CD14-positive monocyte (primary cell): Measurements from ENCODE around the gene CDK6. TPM values are rescaled to one million over a fixed set of nuclear protein-coding genes. Genes with fewer than 3 reads are reported as not detected.

Experiments
- DNase-seq, 3 donors: peaks; one replicate each; pipeline ENCODE4 v3.0.0-alpha.2; 2011 to 2022
- H2AFZ ChIP-seq: 2 replicates; pipeline ENCODE4 v1.6.0; 2012; ENCODE audit warnings: mild to moderate bottlenecking, low read depth, low read length, inconsistent platforms; ENCODE audit not compliant: insufficient read depth, poor library complexity, severe bottlenecking
- H3K27ac ChIP-seq, 2 donors: 1 replicate in 1 of 2; 2 replicates in 1 of 2; pipeline ENCODE4 v1.5.1; 2012 to 2013; ENCODE audit warnings: low read length in 2 of 2, control low read depth in 1 of 2, inconsistent platforms in 1 of 2, low read depth in 1 of 2, mild to moderate bottlenecking in 1 of 2
- H3K27me3 ChIP-seq, 2 donors: one replicate each; pipeline versions ENCODE4 v1.6.0 to v1.6.1; 2011 to 2013; ENCODE audit warnings: low read length in 2 of 2; ENCODE audit not compliant: control insufficient read depth in 2 of 2, insufficient read depth in 2 of 2
- H3K36me3 ChIP-seq, 2 donors: replicated peaks in 1 of 2; 1 replicate in 1 of 2; 2 replicates in 1 of 2; pipeline versions ENCODE4 v1.5.1 to v1.6.1; 2012 to 2013; ENCODE audit warnings: low read length in 2 of 2, control low read depth in 1 of 2, inconsistent platforms in 1 of 2, mild to moderate bottlenecking in 1 of 2; ENCODE audit not compliant: insufficient read depth in 2 of 2, control insufficient read depth in 1 of 2
- H3K4me1 ChIP-seq, 2 donors: 1 replicate in 1 of 2; 2 replicates in 1 of 2; pipeline versions ENCODE4 v1.5.1 to v1.6.1; 2012 to 2013; ENCODE audit warnings: low read length in 2 of 2, control low read depth in 1 of 2, inconsistent platforms in 1 of 2, mild to moderate bottlenecking in 1 of 2, moderate library complexity in 1 of 2; ENCODE audit not compliant: insufficient read depth in 2 of 2, control insufficient read depth in 1 of 2
- H3K4me2 ChIP-seq: replicated peaks from 2 replicates; pipeline ENCODE3; 2012; ENCODE audit warnings: low read length, moderate library complexity, mild to moderate bottlenecking; ENCODE audit not compliant: poor library complexity, severe bottlenecking; ENCODE audit errors: extremely low read depth
- H3K4me3 ChIP-seq, 3 experiments: fragments of 200-600 bp in 1 of 3; sonication (generic) in 1 of 3; replicated peaks in 1 of 3; 1 replicate in 2 of 3; 2 replicates in 1 of 3; pipeline ENCODE4 v1.5.1; 2011 to 2013; ENCODE audit warnings: low read length in 3 of 3, mild to moderate bottlenecking in 3 of 3, control low read depth in 2 of 3, low read depth in 2 of 3, inconsistent platforms in 1 of 3, moderate library complexity in 1 of 3
- H3K79me2 ChIP-seq: 2 replicates; pipeline ENCODE4 v1.6.0; 2012; ENCODE audit warnings: mild to moderate bottlenecking, control low read depth, inconsistent platforms, low read length, moderate library complexity; ENCODE audit not compliant: insufficient read depth
- H3K9ac ChIP-seq: 2 replicates; pipeline ENCODE4 v1.6.0; 2017; ENCODE audit warnings: low read length, mild to moderate bottlenecking; ENCODE audit not compliant: insufficient read depth, poor library complexity, severe bottlenecking
- H3K9me3 ChIP-seq, 2 donors: replicated peaks in 1 of 2; 1 replicate in 1 of 2; 2 replicates in 1 of 2; pipeline versions ENCODE4 v1.5.1 to v1.6.1; 2012 to 2013; ENCODE audit warnings: low read length in 2 of 2, control low read depth in 1 of 2; ENCODE audit not compliant: control insufficient read depth in 1 of 2, insufficient read depth in 1 of 2
- H4K20me1 ChIP-seq: 2 replicates; pipeline ENCODE4 v1.6.0; 2012; ENCODE audit warnings: mild to moderate bottlenecking, low read length, control low read depth, moderate library complexity; ENCODE audit not compliant: insufficient read depth
- H3K27ac Mint-ChIP-seq, 7 donors: one replicate each; pipeline ENCODE4 v1.8.0; 2020; ENCODE audit warnings: mild to moderate bottlenecking in 7 of 7, mixed read lengths in 7 of 7, moderate library complexity in 6 of 7, inconsistent platforms in 2 of 7
- H3K27me3 Mint-ChIP-seq, 3 donors: one replicate each; pipeline ENCODE4 v1.8.0; 2021 to 2022; ENCODE audit warnings: low read depth in 3 of 3, mild to moderate bottlenecking in 3 of 3, mixed read lengths in 3 of 3, moderate library complexity in 3 of 3, inconsistent platforms in 1 of 3
- H3K36me3 Mint-ChIP-seq, 2 donors: one replicate each; pipeline ENCODE4 v1.8.0; 2020; ENCODE audit warnings: mixed read lengths in 2 of 2, inconsistent platforms in 1 of 2, mild to moderate bottlenecking in 1 of 2
- H3K4me1 Mint-ChIP-seq: one replicate; pipeline ENCODE4 v1.8.0; 2020; ENCODE audit warnings: mild to moderate bottlenecking, mixed read lengths
- H3K4me3 Mint-ChIP-seq, 2 donors: one replicate each; pipeline ENCODE4 v1.8.0; 2020; ENCODE audit warnings: mild to moderate bottlenecking in 2 of 2, mixed read lengths in 2 of 2, moderate library complexity in 1 of 2
- H3K9me3 Mint-ChIP-seq, 7 donors: one replicate each; pipeline ENCODE4 v1.8.0; 2020 to 2022; ENCODE audit warnings: mixed read lengths in 7 of 7, mild to moderate bottlenecking in 6 of 7, moderate library complexity in 6 of 7, inconsistent platforms in 2 of 7
- CTCF ChIP-seq: fragments of 200-600 bp; IDR thresholded peaks from one replicate; pipeline ENCODE4 v1.8.0; 2022; ENCODE audit warnings: antibody characterized with exemption, mild to moderate bottlenecking
- WGBS: methylation state at CpG from one replicate; pipeline ENCODE4 v1.1.5; 2013; ENCODE audit warnings: missing lambda C conversion rate; ENCODE audit not compliant: insufficient coverage; 5-methylcytosine and 5-hydroxymethylcytosine counted together
- intact Hi-C, 2 donors: fragments of 100-400 bp; cut with micrococcal nuclease; formaldehyde crosslinking; loops; one replicate each; pipeline versions ENCODE4 v1.15.0 to v1.15.1; 2023
- polyA plus RNA-seq, 3 donors: library from polyadenylated mRNA; depleted of rRNA in 1 of 3; unstranded in 2 of 3; stranded (reverse) in 1 of 3; fragments of 300-500 nt in 2 of 3; fragments of >200 nt in 1 of 3; fragmentation: Illumina TruSeq in 2 of 3; gene quantifications; 1 replicate in 2 of 3; 2 replicates in 1 of 3; pipeline ENCODE4 v1.2.3, GENCODE V29; 2012 to 2021

CDK6 gene
- polyA plus RNA-seq, 3 donors: 3.4 to 4.3 (median 3.8) TPM

GRCh38 chr7:92661651-92662050 is 174.7 kb downstream of the CDK6 start:
- no peak overlapping the region for H3K4me3 Mint-ChIP-seq
- 83% methylated on average over 1 of the region's 1 CpG for WGBS
- Histone ChIP-seq H3K27ac (no peak overlapping the region), H3K9ac (no peak overlapping the region), H4K20me1 (no peaks in the 10 kb centered on the region), H3K4me1 (no peaks in the 10 kb centered on the region), H3K79me2 (no peaks in the 10 kb centered on the region), H3K4me3 (no peak overlapping the region), H3K9me3 (no peaks in the 10 kb centered on the region), H2AFZ (no peak overlapping the region), H3K36me3 (no peaks in the 10 kb centered on the region), H3K27me3 (no peaks in the 10 kb centered on the region), H3K4me2 (no peak overlapping the region)
- H3K9me3 Mint-ChIP-seq: no peaks in the 10 kb centered on the region
- DNase-seq: no peak
- no peak for TF ChIP-seq CTCF
- no peak overlapping the region for H3K27ac Mint-ChIP-seq
- peaks cover 4 to 6% of the 10 kb centered on the region in 2 donors for H3K36me3 Mint-ChIP-seq
- no peaks in the 10 kb centered on the region for H3K27me3 Mint-ChIP-seq
- intact Hi-C loops: no loop called here
- H3K4me1 Mint-ChIP-seq: no peaks in the 10 kb centered on the region

- intact Hi-C loops: no loop called here
- H3K4me3 Mint-ChIP-seq: no peak overlapping the region
These were observed 177.7 kb downstream of the CDK6 start for GRCh38 chr7:92658671-92659070.

More at GRCh38 chr7:92658671-92659070, 177.7 kb downstream of the CDK6 start:
- no peak overlapping the region for H3K4me3 ChIP-seq
- no peaks in the 10 kb centered on the region for H3K36me3 ChIP-seq
- no peaks in the 10 kb centered on the region for H3K9me3 Mint-ChIP-seq
- H4K20me1 ChIP-seq: no peaks in the 10 kb centered on the region
- peaks cover 0 to 5% of the 10 kb centered on the region in 2 donors for H3K36me3 Mint-ChIP-seq
- H2AFZ ChIP-seq: no peak overlapping the region
- no peaks in the 10 kb centered on the region for H3K9me3 ChIP-seq
- H3K9ac ChIP-seq: no peak overlapping the region
- TF ChIP-seq CTCF: no peak
- no peaks in the 10 kb centered on the region for H3K27me3 ChIP-seq
- H3K4me2 ChIP-seq: no peak overlapping the region
- no peak overlapping the region for H3K27ac Mint-ChIP-seq
- H3K27me3 Mint-ChIP-seq: no peaks in the 10 kb centered on the region
- 83% methylated on average over 2 of the region's 4 CpGs for WGBS
- H3K4me1 ChIP-seq: no peaks in the 10 kb centered on the region
- no peak for DNase-seq
- H3K4me1 Mint-ChIP-seq: no peaks in the 10 kb centered on the region
- H3K79me2 ChIP-seq: no peaks in the 10 kb centered on the region
- no peak overlapping the region for H3K27ac ChIP-seq
